Activated T-helper 1 cell treated with anti-CD3 and anti-CD28 coated beads, Interleukin-12 subunit alpha, Interleukin-12 subunit beta, Interleukin-2, Interleukin-4 antibody, amounts not matched to agents 30 ng/mL and 10 ng/mL and 1 ng/mL, durations not matched to agents 14 hours and 24 hours and 36 hours (primary cell): ENCODE results near the gene MBLAC1. TPM values are rescaled to one million over a fixed set of nuclear protein-coding genes. Genes with fewer than 3 reads are reported as not detected.

Experiments used
- DNase-seq: peaks from one replicate; pipeline ENCODE4 v3.0.0; 2021; ENCODE audit warnings: low spot score
- H3K27ac Mint-ChIP-seq: one replicate; pipeline ENCODE4 v1.8.0; 2021; ENCODE audit warnings: mild to moderate bottlenecking, mixed read lengths
- H3K27me3 Mint-ChIP-seq: one replicate; pipeline ENCODE4 v1.8.0; 2022; ENCODE audit warnings: mild to moderate bottlenecking, moderate library complexity, mixed read lengths; ENCODE audit not compliant: insufficient read depth
- H3K36me3 Mint-ChIP-seq: one replicate; pipeline ENCODE4 v1.8.0; 2021; ENCODE audit warnings: low read depth, mixed read lengths
- H3K4me1 Mint-ChIP-seq: one replicate; pipeline ENCODE4 v1.8.0; 2021; ENCODE audit warnings: low read depth, mixed read lengths
- H3K4me3 Mint-ChIP-seq: one replicate; pipeline ENCODE4 v1.8.0; 2021; ENCODE audit warnings: mild to moderate bottlenecking, moderate library complexity, mixed read lengths
- H3K9me3 Mint-ChIP-seq: one replicate; pipeline ENCODE4 v1.8.0; 2021; ENCODE audit warnings: mixed read lengths
- intact Hi-C: fragments of 100-400 bp; cut with micrococcal nuclease; formaldehyde crosslinking; loops from one replicate; pipeline ENCODE4 v1.15.1; 2024
- total RNA-seq: library from RNA; stranded (reverse); gene quantifications from 2 replicates; pipeline ENCODE4 v1.2.3, GENCODE V29; 2022

MBLAC1 gene
- total RNA-seq, 1 donor from 2014 or later: 4.1 TPM

DNA sequence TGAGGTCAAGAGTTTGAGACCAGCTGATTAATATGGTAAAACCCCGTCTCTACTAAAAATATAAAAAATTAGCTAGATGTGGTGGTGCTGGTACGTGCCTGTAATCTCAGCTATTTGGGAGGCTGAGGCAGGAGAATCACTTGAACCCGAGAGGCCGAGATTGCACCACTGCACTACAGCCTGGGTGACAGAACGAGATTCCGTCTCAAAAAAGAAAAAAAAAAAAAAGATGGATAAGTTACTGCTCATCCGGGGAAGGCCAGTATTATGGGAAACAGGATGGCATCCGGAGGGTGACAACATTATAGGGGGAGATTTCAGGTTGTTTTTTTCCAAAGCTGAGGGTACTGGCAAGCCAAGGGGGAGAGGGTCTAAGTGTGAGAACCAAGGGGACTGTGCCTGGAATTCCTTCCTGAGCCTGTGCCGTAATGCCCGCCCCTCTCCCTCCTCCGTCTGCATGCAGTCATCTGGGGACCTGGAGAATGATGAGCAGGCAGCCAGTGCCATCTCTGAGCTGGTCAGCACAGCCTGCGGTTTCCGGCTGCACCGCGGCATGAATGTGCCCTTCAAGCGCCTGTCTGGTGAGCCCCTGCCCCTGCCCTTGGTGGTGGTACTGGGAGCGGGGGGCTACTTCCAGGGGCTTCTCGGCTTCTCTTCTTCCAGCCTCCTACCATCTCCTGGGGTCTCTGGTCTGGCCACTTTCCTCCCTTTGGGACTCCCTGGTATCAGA is 26.3 kb downstream of the MBLAC1 start:
- DNase-seq: no peak
- Mint-ChIP-seq H3K4me3 (no peak overlapping the region), H3K27me3 (no peaks in the 10 kb centered on the region), H3K9me3 (no peaks in the 10 kb centered on the region), H3K27ac (peak overlapping the region; percentile 53), H3K4me1 (peaks cover 49% of the 10 kb centered on the region), H3K36me3 (peaks cover 38% of the 10 kb centered on the region)
- intact Hi-C loops: no loop called here

DNA sequence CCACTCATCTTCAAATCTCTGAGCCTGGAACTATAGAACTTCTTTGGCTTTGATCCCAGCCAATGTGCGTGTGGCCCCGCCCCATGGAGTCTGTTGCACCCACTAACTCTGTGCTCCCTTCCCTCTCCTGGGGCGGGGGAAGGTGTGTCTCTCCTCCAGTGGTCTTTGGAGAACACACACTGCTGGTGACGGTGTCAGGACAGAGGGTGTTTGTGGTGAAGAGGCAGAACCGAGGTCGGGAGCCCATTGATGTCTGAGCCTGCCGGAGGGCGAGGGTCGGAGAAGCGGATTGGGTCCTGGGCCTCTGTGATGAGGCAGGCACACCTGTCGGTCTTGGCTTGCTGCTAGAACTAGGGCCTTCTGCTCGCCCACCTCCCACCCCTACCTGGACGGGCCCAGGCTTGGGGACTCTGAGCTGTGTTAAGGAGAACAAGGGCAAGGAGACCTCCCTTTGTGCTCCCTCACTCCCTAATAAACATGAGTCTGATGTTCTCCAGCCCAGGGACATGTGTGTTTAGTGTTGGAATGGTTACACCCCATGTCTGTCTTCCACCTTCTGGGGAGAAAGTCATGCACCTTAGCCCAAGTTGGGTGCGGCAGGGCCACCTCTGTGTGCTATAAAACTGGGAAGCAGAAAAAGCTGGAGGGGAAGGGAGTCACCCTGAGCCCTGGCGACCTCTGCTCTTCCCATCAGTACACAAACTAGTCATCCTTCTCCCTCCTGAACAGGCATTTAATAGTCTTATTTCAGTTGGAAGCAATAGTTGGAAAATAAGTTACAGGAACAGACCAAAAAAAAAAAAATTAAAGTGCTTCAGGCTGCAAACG is 27.2 kb downstream of the MBLAC1 start:
- Mint-ChIP-seq H3K4me3 (no peak overlapping the region), H3K27me3 (no peaks in the 10 kb centered on the region), H3K9me3 (no peaks in the 10 kb centered on the region), H3K4me1 (peaks cover 45% of the 10 kb centered on the region), H3K36me3 (peaks cover 38% of the 10 kb centered on the region), H3K27ac (no peak overlapping the region)
- intact Hi-C loops: no loop called here
- no peak for DNase-seq

GRCh38 chr7:100154651-100155491 is 28.1 kb downstream of the MBLAC1 start:
- Mint-ChIP-seq H3K27me3 (no peaks in the 10 kb centered on the region), H3K36me3 (peaks cover 38% of the 10 kb centered on the region), H3K9me3 (no peaks in the 10 kb centered on the region), H3K4me1 (peaks cover 51% of the 10 kb centered on the region), H3K4me3 (no peak overlapping the region), H3K27ac (no peak overlapping the region)
- DNase-seq: no peak
- intact Hi-C loops: no loop called here

- no peak for DNase-seq
- intact Hi-C loops: no loop called here
- Mint-ChIP-seq H3K9me3 (no peaks in the 10 kb centered on the region), H3K27me3 (no peaks in the 10 kb centered on the region), H3K27ac (peak overlapping the region; percentile 23), H3K4me1 (peaks cover 43% of the 10 kb centered on the region), H3K4me3 (peak overlapping the region; percentile 19), H3K36me3 (peaks cover 34% of the 10 kb centered on the region)
Measured at GRCh38 chr7:100155553-100156317, 29.0 kb downstream of the MBLAC1 start.

DNA sequence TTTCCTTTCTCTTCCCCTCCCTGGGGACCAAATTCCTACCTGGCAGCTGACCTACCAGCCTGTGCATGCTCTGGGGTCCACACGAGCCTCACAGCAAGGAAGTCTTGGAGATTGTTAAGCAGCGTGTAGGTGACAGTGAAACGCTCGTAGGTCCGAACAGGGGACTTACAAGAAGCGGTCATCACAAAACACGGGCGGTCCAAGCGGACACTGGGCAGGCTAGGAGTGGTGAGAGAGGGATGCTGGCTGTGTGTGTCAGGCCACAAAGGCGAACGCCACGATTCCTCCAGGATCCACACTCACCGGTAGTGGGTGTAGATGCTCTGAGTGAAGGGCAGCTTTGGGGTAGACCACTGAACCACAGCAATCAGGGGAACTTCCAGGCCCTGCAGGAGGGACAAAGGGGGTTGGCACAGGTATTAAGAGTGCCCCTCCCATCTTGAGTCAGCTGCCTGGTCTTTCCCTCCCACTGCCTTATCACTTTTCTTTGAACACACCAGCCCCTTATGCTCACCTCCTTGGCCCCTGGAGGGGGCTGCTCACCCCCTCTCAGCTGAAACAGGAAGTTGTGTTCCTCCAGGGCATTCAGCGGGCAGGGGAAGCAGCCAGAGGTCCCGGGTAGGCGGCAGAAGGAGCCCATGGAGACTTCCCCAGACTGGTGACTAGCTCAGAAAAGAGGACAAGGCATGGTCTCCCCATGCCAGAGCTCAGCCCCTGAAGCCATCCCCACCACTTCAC is 29.7 kb downstream of the MBLAC1 start:
- no peak for DNase-seq
- Mint-ChIP-seq H3K27ac (peak overlapping the region; percentile 67), H3K4me3 (peak overlapping the region; percentile 81), H3K27me3 (no peaks in the 10 kb centered on the region), H3K36me3 (peaks cover 34% of the 10 kb centered on the region), H3K4me1 (peaks cover 44% of the 10 kb centered on the region), H3K9me3 (no peaks in the 10 kb centered on the region)
- intact Hi-C loops: no loop called here

DNA sequence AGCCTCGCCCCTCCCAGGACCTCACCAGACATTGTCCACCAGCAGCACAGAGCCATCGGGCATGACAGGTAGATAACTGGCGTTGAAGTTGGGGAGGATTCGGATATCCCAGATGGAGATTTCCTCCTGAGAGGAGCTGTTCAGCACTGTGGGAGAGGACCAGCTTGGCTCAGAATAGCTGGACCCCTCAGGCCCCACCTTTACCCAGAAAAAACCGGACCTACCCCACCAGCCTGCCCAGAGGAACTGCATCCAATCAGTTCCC is 30.2 kb downstream of the MBLAC1 start:
- Mint-ChIP-seq H3K9me3 (no peaks in the 10 kb centered on the region), H3K4me3 (peak overlapping the region; percentile 81), H3K36me3 (peaks cover 34% of the 10 kb centered on the region), H3K4me1 (peaks cover 47% of the 10 kb centered on the region), H3K27ac (peak overlapping the region; percentile 67), H3K27me3 (no peaks in the 10 kb centered on the region)
- DNase-seq: no peak
- intact Hi-C loops: no loop called here

DNA sequence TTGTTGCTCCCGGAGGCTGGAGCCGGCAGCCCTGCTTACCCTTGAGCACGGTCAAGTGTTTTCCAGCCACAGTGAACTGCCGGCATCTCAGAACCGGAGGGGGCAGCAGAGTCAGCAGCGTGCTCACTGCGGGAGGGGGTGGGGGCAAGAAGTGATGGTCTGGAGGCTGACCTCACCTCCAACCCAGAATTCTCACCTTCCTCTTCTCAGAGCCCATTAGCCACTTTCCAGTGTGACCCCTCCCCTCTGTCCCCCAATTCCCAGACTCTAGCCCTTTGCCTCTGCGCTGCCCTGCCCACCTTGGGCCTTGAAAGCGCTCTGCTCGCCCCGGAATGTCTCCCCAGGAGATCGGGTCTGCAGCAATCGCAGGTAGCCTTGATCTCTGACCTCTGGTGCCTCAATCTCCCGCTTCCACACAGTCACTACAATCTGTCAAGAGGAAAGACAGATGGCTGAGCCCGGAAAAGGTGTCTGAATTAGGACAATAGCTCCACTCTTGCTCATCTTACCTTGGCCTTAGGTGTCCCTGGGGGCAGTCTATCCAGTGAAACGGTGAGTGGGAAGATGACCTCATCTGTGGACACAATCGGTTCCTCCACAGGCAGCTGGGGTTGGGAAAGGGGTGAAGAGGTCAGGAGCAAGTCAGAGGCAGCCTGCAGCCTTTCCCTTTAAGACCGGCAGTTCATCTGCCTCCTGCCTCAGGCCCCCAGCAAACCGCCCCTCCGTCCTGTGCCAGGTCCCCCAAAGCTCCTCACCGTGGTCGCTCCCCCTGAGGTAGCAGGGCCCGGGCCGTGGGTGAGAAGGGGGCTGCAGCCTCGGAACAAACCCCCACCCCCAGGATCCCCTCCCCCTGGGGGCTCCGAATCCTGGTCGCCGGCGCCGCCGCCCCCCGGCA is 30.8 kb downstream of the MBLAC1 start:
- DNase-seq: no peak
- Mint-ChIP-seq H3K27me3 (no peaks in the 10 kb centered on the region), H3K27ac (peak overlapping the region; percentile 67), H3K4me3 (peak overlapping the region; percentile 81), H3K9me3 (no peaks in the 10 kb centered on the region), H3K36me3 (peaks cover 29% of the 10 kb centered on the region), H3K4me1 (peaks cover 43% of the 10 kb centered on the region)
- intact Hi-C loops: loop anchor here (1.0 to 2.0 kb wide), 4 partner anchors 9 to 115 kb away; partner anchors contain the start of genes GPC2, LAMTOR4 and STAG3

GRCh38 chr7:100158229-100159098 is 31.7 kb downstream of the MBLAC1 start, which contains the start of gene TRAPPC14:
Gene TRAPPC14 (minus strand): TSS chr7:100158723. CDS start chr7:100158499, 224 bp downstream.
- no peaks in the 10 kb centered on the region for H3K9me3 Mint-ChIP-seq
- DNase-seq: peak; percentile 89
- peaks cover 26% of the 10 kb centered on the region for H3K36me3 Mint-ChIP-seq
- no peaks in the 10 kb centered on the region for H3K27me3 Mint-ChIP-seq
- peak within 1 kb of the TSS; percentile 81 for H3K27ac Mint-ChIP-seq
- intact Hi-C loops: loop anchor here (1.0 to 2.0 kb wide), 4 partner anchors 9 to 114 kb away; partner anchors contain the start of genes GPC2, LAMTOR4 and STAG3
- peaks cover 49% of the 10 kb centered on the region for H3K4me1 Mint-ChIP-seq
- peak within 1 kb of the TSS; percentile 81 for H3K4me3 Mint-ChIP-seq

DNA sequence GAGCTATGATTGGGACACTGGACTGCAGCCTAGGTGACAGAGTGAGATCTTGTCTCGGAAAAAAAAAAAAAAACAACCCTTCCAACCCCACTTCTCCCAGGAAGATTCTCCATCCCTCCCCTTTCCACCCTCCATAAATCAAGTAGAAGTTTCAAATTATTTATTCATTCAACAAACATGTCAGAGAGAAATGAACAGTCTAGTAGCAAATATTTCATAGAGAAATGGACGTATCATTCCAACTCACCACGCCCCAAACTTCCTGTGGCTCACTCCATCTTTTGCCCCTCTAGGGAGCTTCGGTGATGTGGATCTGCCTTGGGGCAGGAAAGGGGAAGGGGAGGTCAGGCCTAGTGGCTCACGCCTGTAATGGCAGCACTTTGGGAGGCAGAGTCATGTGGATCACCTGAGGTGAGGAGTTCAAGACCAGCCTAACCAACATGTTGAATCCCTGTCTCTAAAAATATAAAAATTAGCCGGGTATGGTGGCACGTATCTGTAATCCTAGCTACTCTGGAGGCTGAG is 32.4 kb downstream of the MBLAC1 start:
- H3K4me3 Mint-ChIP-seq: peak overlapping the region; percentile 81

DNA sequence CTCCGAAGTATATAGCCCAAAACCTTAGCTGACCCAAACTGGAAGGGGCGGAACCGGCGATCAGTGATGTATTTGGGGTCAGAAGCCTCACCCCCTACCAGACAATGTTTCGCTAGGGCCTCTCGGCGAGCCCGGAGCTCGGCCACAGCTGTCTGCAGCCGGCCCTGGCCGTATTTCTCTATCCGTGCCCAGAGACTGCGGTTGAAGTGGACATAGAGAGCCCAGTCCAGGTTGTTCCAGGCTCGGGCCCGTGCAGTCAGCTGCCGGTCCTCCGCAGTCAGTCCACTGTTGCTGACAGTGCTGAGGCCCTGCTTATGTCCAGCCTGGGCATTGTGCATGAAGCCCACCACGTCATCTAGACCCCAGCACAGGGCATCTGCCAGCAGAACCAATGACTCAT is 33.3 kb downstream of the MBLAC1 start:
- peaks cover 20% of the 10 kb centered on the region for H3K36me3 Mint-ChIP-seq
- intact Hi-C loops: no loop called here
- no peaks in the 10 kb centered on the region for H3K27me3 Mint-ChIP-seq
- peak overlapping the region; percentile 37 for H3K4me3 Mint-ChIP-seq
- H3K9me3 Mint-ChIP-seq: no peaks in the 10 kb centered on the region
- H3K27ac Mint-ChIP-seq: no peak overlapping the region
- no peak for DNase-seq
- H3K4me1 Mint-ChIP-seq: peaks cover 59% of the 10 kb centered on the region

More for the DNA sequence above, 32.4 kb downstream of the MBLAC1 start:
- no peaks in the 10 kb centered on the region for H3K9me3 Mint-ChIP-seq
- no peaks in the 10 kb centered on the region for H3K27me3 Mint-ChIP-seq
- peaks cover 56% of the 10 kb centered on the region for H3K4me1 Mint-ChIP-seq
- intact Hi-C loops: loop anchor here (2.0 kb wide), 1 partner anchor 114 kb away; no protein-coding TSS in a partner anchor
- peak overlapping the region; percentile 81 for H3K27ac Mint-ChIP-seq
- peaks cover 22% of the 10 kb centered on the region for H3K36me3 Mint-ChIP-seq
- no peak for DNase-seq
